Neutrophil (primary cell): ENCODE results near the gene SLC24A4.

Source experiments
- H3K27ac ChIP-seq: fragments of 200-600 bp; sonication (generic); 2 replicates; pipeline ENCODE4 v1.5.1; 2016; ENCODE audit warnings: mild to moderate bottlenecking, moderate library complexity
- H3K27me3 ChIP-seq: fragments of 200-600 bp; sonication (generic); 2 replicates; pipeline ENCODE4 v1.6.0; 2016; ENCODE audit warnings: mild to moderate bottlenecking
- H3K36me3 ChIP-seq: fragments of 200-600 bp; sonication (generic); 2 replicates; pipeline ENCODE4 v1.5.1; 2017
- H3K4me1 ChIP-seq, 2 experiments: fragments of 200-600 bp in 1 of 2; sonication (generic) in 1 of 2; 1 replicate in 1 of 2; 2 replicates in 1 of 2; pipeline versions ENCODE4 v1.5.1 to v1.6.1; 2013 to 2016; ENCODE audit warnings: low read depth in 1 of 2, low read length in 1 of 2, mild to moderate bottlenecking in 1 of 2, moderate library complexity in 1 of 2; ENCODE audit not compliant: control insufficient read depth in 1 of 2, insufficient read depth in 1 of 2
- H3K4me3 ChIP-seq, 2 experiments: fragments of 200-600 bp in 1 of 2; sonication (generic) in 1 of 2; 1 replicate in 1 of 2; 2 replicates in 1 of 2; pipeline ENCODE4 v1.5.1; 2013 to 2016; ENCODE audit warnings: low read depth in 1 of 2, low read length in 1 of 2, mild to moderate bottlenecking in 1 of 2, moderate library complexity in 1 of 2
- H3K9me3 ChIP-seq: fragments of 200-600 bp; sonication (generic); 2 replicates; pipeline ENCODE4 v1.5.1; 2016
- CTCF ChIP-seq: fragments of 200-600 bp; sonication (generic); IDR thresholded peaks from 2 replicates; pipeline ENCODE4 v1.5.1; 2016; ENCODE audit warnings: antibody characterized with exemption

The SLC24A4 gene

DNA sequence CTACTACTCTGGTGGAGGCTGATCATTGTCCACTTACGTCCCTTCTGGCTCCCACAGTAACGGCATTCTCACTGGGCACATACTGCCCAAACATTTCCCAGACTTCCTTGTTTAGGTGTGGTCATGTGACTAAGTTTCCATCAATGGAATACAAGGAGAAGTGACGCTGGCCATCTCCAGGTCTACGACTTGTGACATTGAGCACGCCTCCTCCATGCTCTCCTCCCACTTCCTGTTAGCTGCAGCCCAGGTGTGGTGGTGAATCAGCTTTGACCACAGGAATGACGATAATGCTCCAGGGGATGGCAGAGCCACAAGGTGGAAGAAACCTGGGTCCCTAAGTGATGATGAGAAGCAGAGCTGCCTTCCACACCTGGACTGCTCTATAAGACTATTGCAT, 6.0 kb upstream of the SLC24A4 start:
- H3K4me3 ChIP-seq = no peak overlapping the region
- TF ChIP-seq CTCF = no peak
- no peaks in the 10 kb centered on the region for H3K9me3 ChIP-seq
- H3K27ac ChIP-seq = no peak overlapping the region
- H3K36me3 ChIP-seq = no peaks in the 10 kb centered on the region
- peaks cover 3 to 5% of the 10 kb centered on the region in 2 experiments for H3K4me1 ChIP-seq
- H3K27me3 ChIP-seq = peaks cover 69% of the 10 kb centered on the region

DNA sequence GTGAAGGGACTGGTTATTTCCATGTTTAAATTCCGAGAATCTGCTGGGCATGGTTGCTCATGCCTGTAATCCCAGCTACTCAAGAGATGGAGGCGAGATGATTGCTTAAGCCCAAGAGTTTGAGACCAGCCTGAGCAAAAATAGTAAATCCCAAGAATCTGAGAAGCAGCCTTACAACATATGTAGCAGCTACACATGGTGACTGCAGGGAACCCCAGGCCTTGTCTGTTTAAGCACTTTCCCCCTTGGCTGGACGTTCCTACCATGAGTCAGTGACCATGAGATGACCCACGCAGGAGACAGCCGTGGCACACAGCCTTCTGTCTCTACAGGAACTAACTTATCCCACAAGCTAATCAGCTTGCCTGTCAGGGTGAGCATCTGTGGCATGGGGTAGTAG, 5.5 kb upstream of the SLC24A4 start:
- no peak overlapping the region for H3K4me3 ChIP-seq
- peaks cover 75% of the 10 kb centered on the region for H3K27me3 ChIP-seq

GRCh38 chr14:92321701-92322100, 1.3 kb upstream of the SLC24A4 start:
- TF ChIP-seq CTCF = no peak
- Histone ChIP-seq H3K27me3 (peaks cover 93% of the 10 kb centered on the region), H3K9me3 (no peaks in the 10 kb centered on the region)

More for the DNA sequence above, 5.5 kb upstream of the SLC24A4 start:
- Histone ChIP-seq H3K27ac (no peak overlapping the region), H3K4me1 (peaks cover 3 to 5% of the 10 kb centered on the region in 2 experiments), H3K36me3 (no peaks in the 10 kb centered on the region), H3K9me3 (no peaks in the 10 kb centered on the region)
- no peak for TF ChIP-seq CTCF

GRCh38 chr14:92322516-92322915, 449 bp upstream of the SLC24A4 start:
- Histone ChIP-seq H3K9me3 (no peaks in the 10 kb centered on the region), H3K36me3 (no peaks in the 10 kb centered on the region), H3K4me3 (no peak overlapping the region), H3K27ac (no peak overlapping the region), H3K4me1 (peaks cover 10 to 21% of the 10 kb centered on the region in 2 experiments), H3K27me3 (peaks cover 100% of the 10 kb centered on the region)
- no peak for TF ChIP-seq CTCF

More at GRCh38 chr14:92321701-92322100, 1.3 kb upstream of the SLC24A4 start:
- Histone ChIP-seq H3K27ac (no peak overlapping the region), H3K4me1 (peaks cover 12 to 24% of the 10 kb centered on the region in 2 experiments), H3K4me3 (no peak overlapping the region), H3K36me3 (no peaks in the 10 kb centered on the region)

GRCh38 chr14:92323916-92324818, 1.2 kb downstream of the SLC24A4 start:
- H3K36me3 ChIP-seq = no peaks in the 10 kb centered on the region
- H3K9me3 ChIP-seq = no peaks in the 10 kb centered on the region
- peak overlapping the region; percentile 47 to 49 for H3K4me3 ChIP-seq
- peaks cover 94% of the 10 kb centered on the region for H3K27me3 ChIP-seq
- peaks cover 10 to 21% of the 10 kb centered on the region in 2 experiments for H3K4me1 ChIP-seq
- no peak overlapping the region for H3K27ac ChIP-seq
- no peak for TF ChIP-seq CTCF
